GM23248 (cell line): ENCODE data around the gene NUP50. TPM values are rescaled to one million over a fixed set of nuclear protein-coding genes. Genes with fewer than 3 reads are reported as not detected.

Experiments
- DNase-seq: peaks from one replicate; pipeline ENCODE4 v3.0.0-alpha.2; 2015
- H2AFZ ChIP-seq: fragments of 200-600 bp; sonication (generic); 2 replicates; pipeline ENCODE4 v1.6.1; 2016; ENCODE audit warnings: antibody characterized with exemption
- H3F3A ChIP-seq: fragments of 200-600 bp; sonication (generic); 2 replicates; pipeline ENCODE4 v1.6.1; 2016; ENCODE audit warnings: mild to moderate bottlenecking, antibody characterized with exemption, mixed run types; ENCODE audit not compliant: insufficient read depth
- H3K27ac ChIP-seq: fragments of 200-600 bp; sonication (generic); 2 replicates; pipeline ENCODE4 v1.5.1; 2016; ENCODE audit warnings: mild to moderate bottlenecking
- H3K27me3 ChIP-seq: fragments of 200-600 bp; sonication (generic); replicated peaks from 2 replicates; pipeline ENCODE4 v1.6.1; 2016; ENCODE audit warnings: mild to moderate bottlenecking; ENCODE audit not compliant: insufficient read depth
- H3K36me3 ChIP-seq: fragments of 200-600 bp; sonication (generic); 2 replicates; pipeline ENCODE4 v1.6.1; 2016; ENCODE audit warnings: low read depth, mild to moderate bottlenecking
- H3K4me1 ChIP-seq: fragments of 200-600 bp; sonication (generic); 2 replicates; pipeline ENCODE4 v1.6.1; 2016; ENCODE audit warnings: mild to moderate bottlenecking; ENCODE audit not compliant: insufficient read depth
- H3K4me2 ChIP-seq: fragments of 200-600 bp; sonication (generic); one replicate; pipeline ENCODE4 v1.6.1; 2016; ENCODE audit warnings: mild to moderate bottlenecking; ENCODE audit not compliant: unreplicated experiment
- H3K4me3 ChIP-seq: fragments of 200-600 bp; sonication (generic); 2 replicates; pipeline ENCODE4 v1.5.1; 2016; ENCODE audit warnings: mild to moderate bottlenecking
- H3K79me2 ChIP-seq: fragments of 200-600 bp; sonication (generic); 2 replicates; pipeline ENCODE4 v1.6.1; 2016; ENCODE audit warnings: mild to moderate bottlenecking; ENCODE audit not compliant: insufficient read depth
- H3K9ac ChIP-seq: fragments of 200-600 bp; sonication (generic); 2 replicates; pipeline ENCODE4 v1.6.1; 2016; ENCODE audit warnings: mild to moderate bottlenecking
- H3K9me2 ChIP-seq: fragments of 200-600 bp; sonication (generic); 2 replicates; pipeline ENCODE4 v1.6.1; 2016; ENCODE audit warnings: mixed run types, mild to moderate bottlenecking, moderate library complexity; ENCODE audit not compliant: insufficient read depth
- H3K9me3 ChIP-seq: fragments of 200-600 bp; sonication (generic); one replicate; pipeline ENCODE4 v1.6.1; 2017; ENCODE audit warnings: low read depth
- H4K20me1 ChIP-seq: fragments of 200-600 bp; sonication (generic); 2 replicates; pipeline ENCODE4 v1.6.0; 2016; ENCODE audit not compliant: insufficient read depth
- EZH2 ChIP-seq: fragments of 200-600 bp; sonication (generic); IDR thresholded peaks from 2 replicates; pipeline ENCODE4 v1.6.1; 2018; ENCODE audit warnings: antibody characterized with exemption, mild to moderate bottlenecking; ENCODE audit not compliant: insufficient read depth, poor library complexity, severe bottlenecking
- EZH2phosphoT487 ChIP-seq: fragments of 200-600 bp; sonication (generic); IDR thresholded peaks from 2 replicates; pipeline ENCODE4 v1.6.1; 2018; ENCODE audit warnings: antibody characterized with exemption, moderate library complexity, mild to moderate bottlenecking, low read depth; ENCODE audit not compliant: insufficient read depth
- WGBS, 2 experiments: methylation state at CpG; one replicate each; pipeline ENCODE4 v1.1.6; 2015 to 2017; ENCODE audit warnings: low lambda C conversion rate in 2 of 2, low coverage in 1 of 2; ENCODE audit errors: missing lambda C conversion rate in 2 of 2; 5-methylcytosine and 5-hydroxymethylcytosine counted together
- in situ Hi-C: fragments of 300-500 bp; cut with MboI; formaldehyde crosslinking; loops from 2 replicates; pipeline ENCODE4 v1.15.0; 2020
- polyA plus RNA-seq: library from polyadenylated mRNA; unstranded; fragments of >200 nt; fragmentation: Nextera tagmentation; extraction: Ambion mirVana; gene quantifications from 2 replicates; pipeline ENCODE4 v1.2.1, GENCODE V29; 2016
- total RNA-seq: library from RNA; depleted of rRNA; stranded (reverse); fragments of >200 nt; shearing (Covaris generic); gene quantifications from 2 replicates; pipeline ENCODE4 v1.2.3, GENCODE V29; 2014

Gene NUP50
- total and polyA plus RNA-seq, 2 experiments from 2014 or later, result 22.3 to 30.8 TPM

DNA sequence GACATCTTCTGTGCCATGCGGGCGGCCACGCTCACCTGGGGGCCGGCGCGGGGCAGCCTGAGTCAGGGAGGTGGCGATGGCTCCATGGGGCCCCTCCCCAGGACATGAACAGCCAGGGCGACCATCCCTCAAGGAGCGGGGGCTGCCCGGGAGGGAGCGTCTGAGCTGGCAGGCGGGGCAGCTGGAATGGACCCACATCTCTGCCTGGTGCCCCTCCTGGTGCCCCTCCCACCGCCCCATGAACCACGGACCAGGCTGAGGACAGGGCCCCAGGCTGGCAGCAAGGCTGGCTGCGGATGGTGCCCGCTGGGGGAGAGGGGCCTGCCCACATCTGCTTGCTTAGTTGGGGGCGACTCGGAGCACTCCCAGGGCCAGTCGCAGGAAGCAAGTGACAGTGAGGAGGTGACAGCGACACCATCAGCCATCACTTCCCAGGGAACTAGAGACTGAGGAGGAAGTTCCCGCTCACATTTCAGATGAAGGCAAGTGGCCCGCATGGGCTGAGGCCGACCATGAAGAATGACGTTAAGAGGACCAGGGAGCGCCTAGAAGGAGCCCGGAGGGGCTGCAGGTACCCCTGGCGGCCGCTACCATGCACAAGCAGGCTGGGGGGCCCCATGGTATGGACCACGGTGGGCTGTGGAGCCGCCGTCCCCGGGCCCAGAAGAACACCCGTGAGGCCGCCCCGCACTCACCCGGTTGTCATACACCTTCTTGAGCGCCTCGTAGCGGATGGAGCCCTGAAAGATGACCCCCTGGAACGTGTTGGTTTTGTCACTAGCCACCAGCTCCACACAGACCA lies 39.6 kb downstream of the NUP50 start:
- Histone ChIP-seq H3K27me3 (no peaks in the 10 kb centered on the region), H3K36me3 (no peaks in the 10 kb centered on the region), H3K9ac (no peak overlapping the region), H4K20me1 (no peaks in the 10 kb centered on the region), H3K4me3 (no peak overlapping the region), H3K27ac (no peak overlapping the region), H3F3A (no peaks in the 10 kb centered on the region), H3K9me3 (no peaks in the 10 kb centered on the region), H2AFZ (no peak overlapping the region), H3K9me2 (no peaks in the 10 kb centered on the region), H3K79me2 (no peaks in the 10 kb centered on the region), H3K4me2 (no peak overlapping the region), H3K4me1 (no peaks in the 10 kb centered on the region)
- 89 to 91% methylated on average over 30 to 40 of the region's 40 CpGs for WGBS, 2 experiments
- no peak for DNase-seq
- TF ChIP-seq EZH2 (no peak), EZH2phosphoT487 (no peak)
- in situ Hi-C loops, result no loop called here

GRCh38 chr22:45204241-45204640 lies 40.5 kb downstream of the NUP50 start:
- Histone ChIP-seq H3F3A (no peaks in the 10 kb centered on the region), H3K27me3 (no peaks in the 10 kb centered on the region), H3K9me3 (no peaks in the 10 kb centered on the region), H3K4me2 (no peak overlapping the region), H4K20me1 (no peaks in the 10 kb centered on the region), H2AFZ (no peak overlapping the region), H3K27ac (no peak overlapping the region), H3K36me3 (no peaks in the 10 kb centered on the region), H3K9ac (no peak overlapping the region), H3K4me3 (no peak overlapping the region), H3K79me2 (no peaks in the 10 kb centered on the region; the same call in 1 of the 2 replicates), H3K4me1 (peaks cover under 1% of the 10 kb centered on the region), H3K9me2 (no peaks in the 10 kb centered on the region)
- in situ Hi-C loops, result no loop called here
- TF ChIP-seq EZH2phosphoT487 (no peak), EZH2 (no peak)
- 87 to 88% methylated on average over 10 to 13 of the region's 13 CpGs for WGBS, 2 experiments
- DNase-seq, result no peak

- Histone ChIP-seq H3K79me2 (no peaks in the 10 kb centered on the region; the same call in 1 of the 2 replicates), H3K9me3 (no peaks in the 10 kb centered on the region), H3K9ac (no peak overlapping the region), H3K9me2 (no peaks in the 10 kb centered on the region), H3K36me3 (no peaks in the 10 kb centered on the region), H3K4me2 (no peak overlapping the region), H3K27ac (no peak overlapping the region), H2AFZ (no peak overlapping the region), H3K4me3 (no peak overlapping the region), H3K4me1 (peaks cover 6% of the 10 kb centered on the region), H4K20me1 (no peaks in the 10 kb centered on the region), H3F3A (no peaks in the 10 kb centered on the region), H3K27me3 (no peaks in the 10 kb centered on the region)
- in situ Hi-C loops, result no loop called here
- WGBS, 2 experiments, result 80 to 84% methylated on average over 14 of the region's 14 CpGs
- no peak for DNase-seq
- TF ChIP-seq EZH2phosphoT487, result no peak
- TF ChIP-seq EZH2, result no peak
These were observed 41.1 kb downstream of the NUP50 start for GRCh38 chr22:45204819-45205218.

DNA sequence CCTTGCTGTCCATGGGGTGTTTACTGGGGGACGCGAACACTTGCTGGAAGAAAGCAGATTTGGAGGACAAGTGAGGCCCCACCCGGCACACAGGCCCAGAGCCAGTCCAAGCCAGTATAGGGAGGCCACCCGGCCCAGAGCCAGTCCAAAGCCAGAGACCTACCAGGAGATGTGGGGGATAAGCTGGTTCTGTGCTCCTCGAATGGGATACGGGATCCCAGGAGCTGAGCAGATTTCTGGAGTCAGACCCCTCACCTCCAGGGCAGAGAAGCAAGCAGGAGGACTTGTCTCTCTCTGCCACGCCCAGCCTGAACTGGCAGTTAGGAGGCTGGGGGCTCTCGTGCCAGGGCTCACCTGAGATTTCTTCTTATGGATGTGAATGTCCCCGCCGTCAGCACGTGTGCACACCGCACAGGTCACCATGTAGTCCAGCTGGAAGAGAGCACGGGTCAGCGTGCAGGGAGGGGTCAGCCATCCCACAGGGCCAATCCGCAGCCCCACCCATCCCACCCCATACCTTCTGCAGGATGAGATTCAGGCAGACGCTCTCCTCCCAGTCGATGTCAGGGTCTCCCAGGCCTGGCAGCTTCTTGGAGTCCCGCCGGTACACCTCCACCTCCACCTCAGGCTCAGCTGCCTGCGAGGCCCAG lies 41.7 kb downstream of the NUP50 start:
- no peaks in the 10 kb centered on the region for H3F3A ChIP-seq
- no peaks in the 10 kb centered on the region for H3K36me3 ChIP-seq
- no peaks in the 10 kb centered on the region for H4K20me1 ChIP-seq
- 73 to 74% methylated on average over 20 of the region's 20 CpGs for WGBS, 2 experiments
- H3K79me2 ChIP-seq, result no peaks in the 10 kb centered on the region; the same call in 1 of the 2 replicates
- no peak overlapping the region for H3K27ac ChIP-seq
- H3K9me3 ChIP-seq, result no peaks in the 10 kb centered on the region
- no peak overlapping the region for H3K4me3 ChIP-seq
- no peaks in the 10 kb centered on the region for H3K27me3 ChIP-seq
- peaks cover 12% of the 10 kb centered on the region for H3K4me1 ChIP-seq
- no peak overlapping the region for H2AFZ ChIP-seq
- TF ChIP-seq EZH2phosphoT487 (no peak), EZH2 (no peak)
- in situ Hi-C loops, result no loop called here
- no peak overlapping the region for H3K9ac ChIP-seq
- no peak overlapping the region for H3K4me2 ChIP-seq
- DNase-seq, result no peak
- no peaks in the 10 kb centered on the region for H3K9me2 ChIP-seq
